HG02588 (cell line): ENCODE results near the gene SUPT5H.
"Not testable (repeated sequence)": the region's sequence is repeated elsewhere in the genome, so short reads cannot be mapped to it uniquely, and the experiment has no call there.

Experiments
- ATAC-seq: cut with Tn5 transposase; IDR thresholded peaks from one replicate; pipeline ENCODE4 v1.9.1; 2021; ENCODE audit warnings: mild to moderate bottlenecking, moderate library complexity; ENCODE audit not compliant: unreplicated experiment

The SUPT5H gene

GRCh38 chr19:39424934-39425333 is 20.4 kb upstream of the SUPT5H start:
- ATAC-seq: no peak

DNA sequence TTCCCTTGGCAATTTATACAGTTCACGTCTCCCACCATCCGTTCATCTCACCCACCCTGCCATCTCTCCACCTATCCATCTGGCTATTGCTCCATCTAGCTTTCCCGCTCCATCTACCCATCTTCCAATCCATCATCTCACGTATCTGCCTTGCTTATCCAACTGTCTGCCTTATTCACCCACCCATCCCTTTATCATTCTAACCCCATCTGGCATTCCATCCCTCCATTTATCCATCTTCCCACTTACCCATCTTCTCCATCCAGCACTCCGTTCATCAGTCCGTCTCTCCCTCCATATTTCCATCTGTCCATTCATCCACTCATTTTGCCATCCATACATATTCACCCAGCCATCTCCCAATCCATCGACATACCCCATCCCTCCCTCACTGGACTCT is 19.6 kb upstream of the SUPT5H start:
- ATAC-seq: no peak

DNA sequence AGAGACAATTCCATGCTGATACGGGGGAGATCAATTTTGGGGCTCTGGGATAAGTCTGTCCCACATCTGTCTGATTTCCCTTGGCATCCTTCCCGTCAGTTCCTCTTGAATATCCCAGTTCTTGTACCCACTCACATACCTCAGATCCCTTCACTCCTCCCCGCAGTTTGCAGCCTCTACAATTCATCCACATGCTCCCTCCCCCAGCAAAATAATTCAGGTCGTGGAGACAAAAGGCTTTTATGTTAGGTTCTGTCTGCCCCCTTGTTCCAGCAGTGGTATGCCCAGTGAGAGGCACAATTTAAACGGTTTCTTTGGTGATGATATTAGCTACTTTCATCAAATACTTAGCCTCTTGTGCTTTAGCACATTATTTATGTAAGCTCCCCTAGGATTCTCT is 19.2 kb upstream of the SUPT5H start:
- no peak for ATAC-seq

DNA sequence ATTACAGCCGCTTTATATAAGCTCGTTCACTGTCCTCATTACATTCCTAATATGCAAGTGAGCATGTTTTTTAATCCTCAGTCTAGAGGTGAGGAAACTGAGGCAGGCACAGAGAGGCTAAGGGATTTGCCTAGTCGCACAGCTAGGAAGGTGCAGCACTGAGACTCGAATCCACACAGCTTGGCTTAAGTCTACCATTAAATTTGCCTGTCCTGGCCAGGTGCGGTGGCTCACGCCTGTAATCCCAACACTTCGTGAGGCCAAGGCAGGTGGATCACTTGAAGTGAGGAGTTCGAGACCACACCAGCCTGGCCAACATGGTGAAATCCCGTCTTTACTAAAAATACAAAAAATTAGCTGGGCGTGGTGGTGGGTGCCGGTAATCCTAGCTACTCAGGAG is 17.7 kb upstream of the SUPT5H start:
- ATAC-seq: no peak

DNA sequence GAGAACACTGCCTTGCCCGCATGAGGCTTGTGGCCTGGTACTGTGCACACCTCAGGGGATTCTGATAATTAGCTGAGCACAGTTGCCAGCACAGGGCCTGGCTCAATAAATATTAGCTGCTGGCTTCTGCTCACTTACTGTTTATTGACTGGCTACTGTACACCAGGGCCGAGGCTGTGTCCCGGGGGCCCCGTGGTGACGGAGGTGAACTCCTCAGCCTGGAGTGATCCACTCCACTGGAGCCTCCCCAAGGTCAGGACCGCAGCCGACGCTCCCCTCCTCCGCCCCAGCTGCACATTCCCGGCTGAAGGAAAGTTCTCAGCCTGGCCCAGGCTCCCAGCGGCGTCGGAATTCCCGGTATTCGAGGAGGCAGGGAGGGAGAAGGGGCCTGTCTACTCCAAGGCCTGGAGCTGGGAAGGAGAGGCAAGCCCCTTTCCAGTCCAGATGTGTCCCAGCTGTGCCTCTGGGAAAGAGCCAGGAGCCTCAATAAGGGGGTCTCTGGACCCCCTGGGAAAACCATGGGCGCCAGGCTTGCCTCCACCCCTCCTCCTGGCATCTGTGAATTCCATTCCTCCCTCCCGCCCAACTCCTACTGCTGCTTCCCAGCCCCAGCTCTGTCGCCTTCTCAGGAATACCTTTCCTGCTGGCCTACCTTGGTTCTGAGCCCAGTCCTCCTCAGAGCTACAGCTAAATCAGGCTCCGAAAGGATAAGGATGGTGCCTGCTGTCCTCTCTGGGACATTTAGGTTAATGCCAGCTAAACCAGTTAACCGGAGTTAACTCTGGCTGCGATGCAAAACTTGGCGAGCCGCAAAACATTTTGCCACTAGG is 16.9 kb upstream of the SUPT5H start:
- ATAC-seq: no peak

- no peak for ATAC-seq
Measured at GRCh38 chr19:39430675-39431593, 14.4 kb upstream of the SUPT5H start.

DNA sequence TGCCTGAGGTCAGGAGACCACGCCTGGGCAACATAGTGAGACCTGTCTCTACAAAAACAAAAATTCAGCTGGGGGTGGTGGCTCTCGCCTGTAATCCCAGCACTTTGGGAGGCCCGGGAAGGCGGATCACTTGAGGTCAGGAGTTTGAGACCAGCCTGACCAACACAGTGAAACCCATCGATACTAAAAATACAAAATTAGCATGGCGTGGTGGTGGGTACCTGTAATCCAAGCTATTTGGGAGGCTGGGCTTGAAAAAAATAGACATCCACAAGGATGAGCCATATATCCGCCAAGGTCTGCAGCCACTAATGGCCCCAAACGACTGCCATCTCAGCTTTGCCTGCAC is 12.7 kb upstream of the SUPT5H start:
- no peak for ATAC-seq

DNA sequence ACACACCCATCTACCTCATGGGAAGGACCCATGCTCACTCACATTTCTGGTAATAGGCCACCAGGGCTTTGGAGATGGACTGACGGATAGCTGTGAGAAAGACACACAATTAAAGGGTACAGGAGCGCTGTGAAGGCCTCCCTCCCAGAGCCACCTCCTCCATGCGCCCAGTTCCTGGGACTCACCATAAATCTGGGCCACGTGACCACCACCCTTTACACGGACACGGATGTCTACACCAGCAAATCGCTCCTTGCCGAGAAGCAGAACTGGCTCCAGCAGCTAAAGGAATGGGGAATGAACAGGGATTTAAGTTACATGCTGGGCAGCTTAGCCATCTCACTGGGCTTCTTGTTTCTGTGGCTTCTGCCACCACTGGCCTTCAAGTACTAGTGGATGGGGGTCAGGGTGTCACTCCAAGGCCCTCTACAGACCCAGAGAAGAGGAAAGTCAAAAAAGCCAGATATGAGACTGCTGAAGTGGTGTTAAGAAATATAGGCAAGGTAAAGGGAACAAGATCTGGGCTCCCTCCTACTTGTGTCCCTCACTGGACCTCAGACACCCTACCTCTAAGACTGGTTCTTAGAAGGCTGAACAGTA is 11.8 kb upstream of the SUPT5H start:
- no peak for ATAC-seq

GRCh38 chr19:39434123-39435076 is 11.0 kb upstream of the SUPT5H start:
- no peak for ATAC-seq

GRCh38 chr19:39435499-39436349 is 9.7 kb upstream of the SUPT5H start, which contains the start of gene RPS16:
TSS of gene RPS16 (minus strand) at chr19:39435949. CDS start at chr19:39435895, 54 bp downstream.
- ATAC-seq: peak; percentile 79

DNA sequence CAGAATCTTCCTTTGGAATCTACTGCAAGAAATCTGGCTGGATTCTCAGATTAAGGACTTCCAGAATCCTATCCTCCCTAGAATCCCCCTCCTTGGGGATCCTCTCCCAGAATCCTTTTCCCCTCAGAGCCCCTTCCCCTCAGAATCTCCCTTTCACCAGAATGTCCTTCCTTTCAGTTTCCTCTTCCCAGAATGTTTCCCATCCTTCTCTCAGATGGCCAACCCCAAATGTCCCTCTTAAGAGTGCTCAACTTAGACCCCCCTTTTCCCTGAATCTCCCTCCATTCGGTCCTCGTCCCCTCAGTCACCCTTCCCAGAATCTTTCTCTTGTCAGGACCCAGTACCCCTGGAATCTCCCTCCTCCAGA is 9.0 kb upstream of the SUPT5H start:
- no peak for ATAC-seq

DNA sequence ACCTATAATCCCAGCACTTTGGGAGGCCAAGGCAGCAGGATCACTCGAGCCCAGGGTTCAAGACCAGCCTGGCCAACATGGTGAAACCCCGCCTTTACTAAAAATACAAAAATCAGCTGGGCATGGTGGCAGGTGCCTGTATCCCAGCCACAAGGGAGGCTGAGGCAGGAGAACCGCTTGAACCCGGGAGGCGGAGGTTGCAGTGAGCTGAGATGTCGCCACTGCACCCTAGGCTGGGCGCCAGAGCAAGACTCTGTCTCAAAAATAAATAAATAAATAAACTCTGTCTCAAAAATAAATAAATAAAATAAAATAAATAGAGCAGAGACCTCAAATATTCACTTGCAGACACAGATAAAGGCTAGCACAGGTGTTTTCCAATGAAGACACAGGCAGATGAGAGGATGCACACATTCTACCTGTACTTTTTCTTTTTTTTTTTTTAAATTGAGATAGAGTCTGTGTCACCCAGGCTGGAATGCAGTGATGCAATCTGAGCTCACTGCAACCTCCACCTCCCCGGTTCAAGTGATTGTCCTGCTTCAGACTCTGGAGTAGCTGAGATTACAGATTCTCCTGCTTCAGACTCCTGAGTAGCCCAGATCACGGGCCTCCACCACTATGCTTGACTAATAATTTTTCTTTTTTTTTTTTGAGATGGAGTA is 7.0 kb upstream of the SUPT5H start:
- no peak for ATAC-seq

DNA sequence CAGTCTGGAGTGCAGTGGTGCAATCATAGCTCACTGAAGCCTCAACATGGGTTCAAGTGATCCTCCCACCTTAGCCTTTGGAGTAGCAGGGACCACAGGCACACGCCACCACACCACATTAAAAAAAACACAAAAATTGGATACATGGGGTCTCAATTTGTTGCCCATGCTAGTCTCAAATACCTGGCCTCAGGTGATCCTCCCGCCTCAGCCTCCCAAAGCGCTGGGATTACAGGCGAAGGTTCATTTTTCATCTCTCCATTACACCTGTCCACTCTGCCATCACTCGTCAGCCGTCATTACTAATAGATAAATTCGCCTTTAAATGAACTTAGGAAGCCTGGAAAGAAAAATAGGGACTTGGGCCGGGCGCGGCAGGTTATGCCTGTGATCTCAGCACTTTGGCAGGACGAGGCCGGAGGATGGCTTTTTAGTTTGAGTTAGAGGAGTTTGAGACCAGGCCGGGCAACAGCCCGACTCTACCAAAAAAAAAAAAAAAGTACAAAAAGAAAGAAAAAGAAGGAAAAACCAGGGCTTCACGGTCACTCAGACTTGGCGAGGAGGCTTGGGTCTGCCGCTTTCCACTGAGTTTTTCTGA is 685 bp upstream of the SUPT5H start:
- no peak for ATAC-seq

DNA sequence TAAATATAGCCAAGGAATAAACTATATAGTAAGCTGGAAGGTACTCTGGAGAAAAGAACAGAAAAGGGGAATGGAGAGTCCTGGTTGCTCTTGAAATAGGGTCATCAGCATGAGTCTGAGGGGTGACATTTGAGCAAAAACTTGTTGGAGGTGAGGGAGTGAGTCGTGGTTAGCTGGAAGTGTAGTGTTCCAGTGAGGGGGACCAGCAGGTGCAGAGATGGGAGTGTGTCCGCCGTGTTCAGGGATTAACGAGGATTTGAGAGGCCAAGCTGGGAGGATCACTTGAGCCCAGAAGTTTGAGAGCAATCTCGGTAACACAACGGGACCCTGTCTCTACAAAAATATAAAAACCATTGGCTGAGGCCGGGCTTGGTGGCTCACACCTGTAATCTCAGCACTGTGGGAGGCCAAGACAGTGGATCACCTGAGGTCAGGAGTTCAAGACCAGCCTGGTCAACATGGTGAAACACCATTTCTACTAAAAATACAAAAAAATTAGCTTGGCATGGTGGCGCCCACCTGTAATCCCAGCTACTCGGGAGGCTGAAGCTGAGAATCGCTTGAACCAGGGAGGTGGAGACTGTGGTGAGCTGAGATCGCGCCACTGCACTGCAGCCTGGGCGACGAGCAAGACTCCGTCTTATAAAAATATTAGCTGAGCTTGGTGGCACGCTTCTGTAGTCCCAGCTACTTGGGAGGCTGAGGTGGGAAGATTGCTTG is 1.1 kb downstream of the SUPT5H start:
- ATAC-seq: no peak

DNA sequence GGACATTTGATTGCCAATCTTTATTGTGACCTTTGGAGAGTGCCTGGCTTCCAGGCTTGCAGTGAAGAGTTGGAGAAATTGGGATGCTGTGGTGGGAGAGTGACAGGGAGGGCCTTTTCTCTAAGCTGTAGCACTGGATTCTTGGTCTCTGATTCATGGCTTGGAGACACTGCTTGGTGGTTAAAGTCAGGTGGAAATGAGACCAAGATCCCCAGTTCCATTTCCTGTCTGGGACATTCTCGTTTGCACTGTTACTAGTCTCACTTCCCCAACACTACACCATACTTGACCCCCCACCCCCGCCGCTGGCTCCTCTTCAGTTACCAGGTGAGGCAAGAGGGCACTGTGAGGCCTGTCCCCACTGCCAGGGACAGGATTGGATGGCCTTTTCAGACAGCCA is 2.9 kb downstream of the SUPT5H start:
- no peak for ATAC-seq

DNA sequence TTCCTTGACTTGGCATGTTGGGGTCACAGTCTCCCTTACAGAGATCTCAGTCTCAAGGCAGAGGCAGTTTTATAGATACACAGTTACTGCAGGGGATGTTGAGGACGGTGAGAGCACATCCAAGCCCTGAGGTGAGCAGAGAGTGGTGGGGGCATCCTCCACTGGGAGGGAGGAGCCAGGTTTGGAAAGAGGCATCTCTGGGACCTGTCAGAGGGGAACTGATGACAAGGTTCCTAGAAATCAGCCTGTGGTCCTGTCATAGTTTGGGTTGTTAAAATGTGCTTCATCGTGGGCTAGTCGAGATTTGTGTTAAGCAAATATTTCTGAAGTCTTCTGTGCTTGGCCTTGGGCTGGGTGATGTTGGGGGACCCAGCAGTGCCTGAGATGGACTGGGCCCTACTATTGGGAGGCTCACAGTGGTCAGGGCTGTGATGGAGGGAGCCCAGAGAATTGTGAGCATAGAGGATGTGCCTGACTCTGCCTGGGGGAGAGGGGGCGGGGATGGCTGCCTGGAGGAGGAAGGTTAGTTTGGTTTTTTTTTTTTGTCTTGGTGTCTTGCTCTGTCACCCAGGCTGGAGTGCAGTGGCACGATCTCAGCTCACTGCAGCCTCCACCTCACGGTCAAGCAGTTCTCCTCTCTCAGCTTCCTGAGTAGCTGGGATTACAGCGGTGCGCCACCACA is 3.9 kb downstream of the SUPT5H start:
- no peak for ATAC-seq

- not testable (repeated sequence) for ATAC-seq
Measured at GRCh38 chr19:39451257-39451656, 5.9 kb downstream of the SUPT5H start.
